Jurkat, Clone E6-1 (cell line): ENCODE data around the gene MKNK2.
"Not testable (repeated sequence)": the region's sequence is repeated elsewhere in the genome, so short reads cannot be mapped to it uniquely, and the experiment has no call there.

ENCODE experiments used
- DNase-seq: peaks from one replicate; pipeline ENCODE4 v3.0.0-alpha.2; 2011; ENCODE audit warnings: low read depth, low spot score
- H3K4me3 ChIP-seq: 2 replicates; pipeline ENCODE4 v1.5.1; 2011; ENCODE audit warnings: mild to moderate bottlenecking, low read length, control low read depth, moderate library complexity

Gene MKNK2

DNA sequence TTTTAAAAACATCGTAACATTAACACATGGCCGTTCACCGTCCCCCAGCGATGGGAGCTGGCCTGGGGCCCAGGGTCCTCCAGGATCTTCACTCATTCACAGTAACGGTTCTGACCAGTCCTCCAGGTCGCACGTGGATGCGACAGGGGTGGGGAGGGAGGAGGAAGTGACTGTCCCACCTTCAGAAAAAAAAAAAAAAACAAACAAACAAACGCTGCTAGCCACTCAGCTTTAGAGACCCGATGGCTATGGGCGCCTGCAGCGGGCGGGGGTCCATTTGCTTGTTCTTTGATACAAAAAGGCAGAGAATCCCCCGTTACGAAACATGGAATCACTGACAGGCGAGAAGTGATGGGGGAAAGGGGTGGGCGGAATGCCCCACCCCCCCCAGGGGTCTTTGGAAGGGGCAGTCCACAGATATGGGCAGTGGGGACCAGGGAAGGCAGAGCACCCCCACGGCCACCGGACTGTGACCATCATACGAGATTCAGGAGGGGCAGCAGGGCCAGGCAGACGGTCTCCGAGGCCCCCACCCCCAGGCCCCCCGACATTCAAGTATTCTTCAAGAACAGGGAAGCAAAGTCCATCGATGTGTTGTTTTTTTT is 13.3 kb downstream of the MKNK2 start:
- no peak for DNase-seq
- H3K4me3 ChIP-seq, result no peak overlapping the region

DNA sequence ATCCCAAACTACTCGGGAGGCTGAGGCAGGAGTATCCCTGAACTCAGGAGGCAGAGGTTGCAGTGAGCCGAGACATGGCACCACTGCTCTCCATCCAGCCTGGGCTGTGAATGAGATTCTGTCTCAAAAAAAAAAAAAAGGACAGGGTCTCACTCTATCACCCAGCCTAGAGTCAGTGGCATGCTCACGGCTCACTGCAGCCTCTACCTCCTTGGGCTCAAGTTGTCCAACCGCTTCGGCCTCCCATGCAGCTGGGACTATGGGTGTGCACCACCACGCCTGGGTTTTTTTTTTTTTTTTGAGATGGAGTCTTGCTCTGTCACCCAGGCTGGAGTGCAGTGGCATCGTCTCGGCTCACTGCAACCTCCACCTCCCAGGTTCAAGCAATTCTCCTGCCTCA is 14.6 kb downstream of the MKNK2 start:
- DNase-seq, result no peak

DNA sequence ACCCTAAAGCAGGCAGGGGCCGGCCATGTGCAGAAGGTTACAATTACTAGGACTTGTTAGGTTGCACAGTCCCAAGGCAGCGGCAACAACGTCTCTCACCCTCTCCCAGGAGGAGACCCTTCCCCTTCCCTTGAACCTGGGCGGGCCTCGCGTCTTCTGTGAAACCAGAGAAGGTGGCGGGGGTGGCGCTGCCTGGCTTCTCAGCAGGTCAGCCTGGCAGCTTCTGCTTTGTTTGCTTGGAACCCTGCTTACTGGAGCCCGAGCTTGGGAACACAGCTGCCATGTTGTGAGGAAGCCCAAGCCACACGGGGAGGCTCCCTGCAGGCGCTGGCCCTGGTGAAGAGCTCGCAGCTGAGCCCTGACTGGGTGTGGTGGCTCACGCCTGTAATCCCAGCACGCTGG is 15.5 kb downstream of the MKNK2 start:
- H3K4me3 ChIP-seq, result no peak overlapping the region
- no peak for DNase-seq

More for the DNA sequence above, 14.6 kb downstream of the MKNK2 start:
- H3K4me3 ChIP-seq, result no peak overlapping the region

DNA sequence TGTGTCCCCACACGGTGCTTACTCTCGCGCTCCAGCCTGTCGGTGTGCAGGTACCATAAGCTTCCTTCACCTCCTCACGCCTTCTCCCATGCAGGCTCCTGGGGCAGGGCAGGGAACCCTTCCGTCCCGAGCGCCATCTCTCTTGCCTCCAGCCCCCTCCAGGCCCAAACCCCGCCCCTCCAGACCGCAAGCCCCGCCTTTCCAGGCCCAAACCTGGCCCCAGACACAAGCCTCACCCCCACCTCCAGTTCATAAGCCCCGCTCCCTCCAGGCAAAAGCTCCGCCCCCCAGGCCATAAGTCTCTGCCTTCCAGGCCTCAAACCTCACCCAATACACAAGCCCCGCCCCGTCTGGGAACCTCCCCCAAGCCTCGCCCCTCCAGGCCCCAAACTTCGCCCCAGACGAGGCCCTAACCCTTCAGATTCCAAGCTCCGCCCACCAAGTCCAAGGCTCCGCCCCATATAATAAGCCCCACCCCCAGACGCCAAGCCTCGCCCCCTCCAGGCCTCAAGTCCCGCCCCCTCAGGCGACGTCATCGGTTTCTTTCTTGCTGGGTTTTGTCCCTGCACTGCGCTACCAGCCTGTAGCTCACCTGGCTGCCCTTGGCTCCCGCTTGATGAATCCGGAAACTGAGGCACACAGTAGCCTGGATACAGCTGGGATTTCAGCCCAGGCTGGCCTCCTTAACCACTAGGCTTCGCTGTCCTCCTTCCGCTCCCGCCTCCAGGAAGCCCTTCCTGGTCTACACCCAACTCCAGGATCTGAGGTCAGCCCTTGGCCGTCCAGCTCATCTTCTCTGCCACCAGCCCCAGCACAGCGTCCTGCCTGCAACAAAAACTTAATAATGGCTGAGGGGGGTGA is 16.1 kb downstream of the MKNK2 start:
- H3K4me3 ChIP-seq, result no peak overlapping the region
- peak; percentile 47 for DNase-seq

DNA sequence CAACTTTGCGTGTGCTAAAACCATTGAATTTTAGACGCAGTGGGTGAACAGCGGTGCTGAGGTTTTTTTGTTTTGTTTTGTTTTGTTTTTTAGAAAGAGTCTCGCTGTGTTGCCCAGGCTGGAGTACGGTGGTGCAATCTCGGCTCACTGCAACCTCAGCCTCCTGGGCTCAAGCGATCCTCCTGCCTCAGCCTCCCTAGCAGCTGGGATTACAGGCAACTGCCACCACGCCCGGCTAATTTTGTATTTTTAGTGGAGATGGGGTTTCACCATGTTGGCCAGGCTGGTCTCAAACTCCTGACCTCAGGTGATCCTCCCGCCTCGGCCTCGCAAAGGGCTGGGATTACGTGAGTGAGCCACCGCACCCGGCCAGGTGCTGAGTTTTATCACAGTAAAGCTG is 16.8 kb downstream of the MKNK2 start:
- H3K4me3 ChIP-seq, DNase-seq: not testable (repeated sequence)

DNA sequence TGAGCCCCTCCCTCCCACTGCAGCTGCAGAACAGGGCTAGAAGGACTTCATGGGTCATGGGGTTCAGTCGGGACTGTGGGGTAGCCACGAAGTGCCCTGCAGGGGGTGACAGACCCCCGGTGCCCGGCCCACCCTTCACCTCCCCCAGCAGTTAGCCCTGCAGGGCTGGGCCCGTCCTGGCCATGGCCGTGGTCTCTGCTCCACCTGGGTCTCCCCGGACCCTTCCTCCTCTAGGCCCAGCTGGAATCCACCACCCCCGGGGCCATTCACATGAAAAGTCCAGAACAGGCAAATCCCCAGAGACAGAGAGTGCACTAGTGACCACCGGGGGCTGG is 17.3 kb downstream of the MKNK2 start:
- no peak overlapping the region for H3K4me3 ChIP-seq

DNA sequence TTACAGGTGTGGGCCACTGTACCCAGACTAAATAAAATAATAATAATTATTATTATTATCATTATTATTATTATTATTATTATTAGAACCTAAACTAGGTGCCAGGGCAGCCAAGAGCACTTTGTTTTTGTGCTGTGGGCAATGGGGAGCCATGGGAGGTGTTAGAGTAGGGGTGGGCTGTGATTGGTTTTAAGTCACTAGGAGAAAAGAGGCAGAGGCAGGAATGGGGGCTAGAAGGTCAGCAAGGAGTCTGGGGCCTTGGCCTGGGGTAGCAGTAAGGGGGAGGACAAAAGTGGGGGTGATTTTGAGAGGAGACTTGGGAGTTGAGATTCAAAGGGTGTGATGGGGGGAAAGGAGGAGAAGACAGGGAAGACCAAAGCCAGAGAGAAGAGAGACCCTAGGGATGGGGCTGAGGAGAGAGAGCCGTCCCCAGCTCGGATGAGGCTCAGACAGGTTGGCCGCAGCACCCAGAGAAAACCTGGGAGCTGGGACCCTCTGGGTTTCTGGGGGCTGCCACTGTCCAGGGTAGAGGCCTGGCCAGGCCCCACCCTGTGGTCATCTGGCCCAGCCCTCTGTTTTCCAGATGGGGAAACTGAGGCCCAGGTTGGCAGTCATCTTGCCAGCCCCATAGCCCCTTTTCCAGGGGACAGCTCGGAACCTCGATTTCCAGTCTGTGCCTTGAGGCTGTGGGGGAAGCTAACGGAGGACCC is 17.8 kb downstream of the MKNK2 start:
- H3K4me3 ChIP-seq, result no peak overlapping the region
- DNase-seq, result no peak

More for the DNA sequence above, 17.3 kb downstream of the MKNK2 start:
- DNase-seq, result no peak

DNA sequence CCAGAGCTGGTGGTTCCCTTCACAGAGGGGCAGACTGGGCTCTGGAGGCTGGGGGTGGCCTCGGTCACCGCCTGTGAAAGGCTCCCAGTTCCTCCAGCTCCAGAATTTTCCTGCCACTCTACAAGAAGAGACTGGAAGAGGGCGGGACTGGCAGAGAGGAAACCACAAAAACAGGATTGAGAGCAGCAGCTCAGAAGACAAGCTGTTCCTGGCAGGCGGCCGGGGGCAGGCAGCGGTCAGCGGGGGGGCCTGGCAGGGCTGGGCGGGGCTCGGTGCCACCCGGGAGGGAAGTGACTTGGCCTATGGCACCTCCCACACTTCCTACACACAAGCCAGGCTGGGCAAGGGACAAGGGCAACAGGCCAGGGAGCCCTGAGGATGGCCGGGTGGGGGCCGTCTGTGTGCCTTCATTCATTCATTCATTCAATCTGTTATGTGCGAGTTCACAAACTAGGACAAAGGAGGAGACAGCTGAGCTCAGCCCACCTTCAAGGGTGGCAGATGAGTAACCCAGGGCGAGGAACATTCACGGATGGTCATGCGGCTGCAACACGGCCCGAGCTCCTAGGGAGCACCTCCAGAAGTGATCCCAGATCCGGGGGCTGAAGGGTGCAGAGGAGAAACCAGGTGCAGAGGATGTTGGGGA is 18.6 kb downstream of the MKNK2 start:
- no peak overlapping the region for H3K4me3 ChIP-seq
- no peak for DNase-seq

DNA sequence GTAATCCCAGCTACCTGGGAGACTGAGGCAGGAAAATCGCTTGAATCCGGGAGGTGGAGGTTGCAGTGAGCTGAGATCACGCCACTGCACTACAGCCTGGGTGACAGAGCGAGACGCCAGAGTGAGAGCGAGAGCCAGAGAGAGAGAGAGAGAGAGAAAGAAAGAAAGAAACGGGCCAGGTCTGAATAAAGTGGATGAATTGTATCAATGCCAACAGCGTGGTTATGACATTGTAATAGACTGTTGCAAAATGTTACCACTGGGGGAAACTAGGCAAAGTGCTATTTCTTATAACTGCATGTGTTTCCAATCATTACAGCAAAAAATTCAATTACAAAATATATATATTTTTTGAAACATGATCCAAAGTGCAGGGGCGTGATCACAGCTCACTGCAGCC is 23.7 kb downstream of the MKNK2 start:
- H3K4me3 ChIP-seq, result no peak overlapping the region
- DNase-seq, result no peak

DNA sequence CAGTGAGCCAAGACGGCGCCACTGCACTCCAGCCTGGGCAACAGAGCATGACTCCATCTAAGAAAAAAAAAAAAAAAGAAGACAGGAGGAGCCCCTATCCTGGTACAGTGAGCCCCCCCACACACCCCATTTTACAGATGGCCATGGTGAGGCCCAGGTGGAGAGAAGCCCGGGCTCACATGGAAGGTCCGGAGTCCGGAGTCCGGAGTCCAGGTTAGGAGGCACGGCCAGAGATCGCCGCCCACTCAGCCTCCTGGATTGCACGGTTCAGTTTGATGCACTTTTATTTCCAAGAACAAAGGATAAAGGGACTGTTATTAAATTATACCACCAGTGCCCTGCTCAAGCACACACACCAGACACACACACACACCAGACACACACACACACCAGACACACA is 24.3 kb downstream of the MKNK2 start:
- no peak overlapping the region for H3K4me3 ChIP-seq
- DNase-seq, result no peak

DNA sequence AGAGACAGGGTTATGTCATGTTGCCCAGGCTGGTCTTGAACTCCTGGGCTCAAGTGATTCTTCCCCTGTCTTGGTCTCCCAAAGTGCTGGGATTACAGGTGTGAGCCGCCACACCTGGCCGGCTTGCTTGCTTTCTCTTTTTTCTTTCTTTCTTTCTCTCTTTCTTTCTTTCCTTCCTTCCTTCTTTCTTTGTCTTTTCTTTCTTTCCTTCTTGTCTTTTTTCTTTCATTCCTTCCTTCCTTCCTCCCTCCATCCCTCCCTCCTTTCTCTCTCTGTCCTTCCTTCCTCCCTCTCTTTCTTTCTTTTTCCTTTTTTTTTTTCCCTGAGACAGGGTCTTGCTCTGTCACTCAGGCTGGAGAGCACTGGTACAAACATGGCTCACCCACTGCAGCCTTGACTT is 28.8 kb downstream of the MKNK2 start:
- no peak for DNase-seq
- H3K4me3 ChIP-seq, result no peak overlapping the region

DNA sequence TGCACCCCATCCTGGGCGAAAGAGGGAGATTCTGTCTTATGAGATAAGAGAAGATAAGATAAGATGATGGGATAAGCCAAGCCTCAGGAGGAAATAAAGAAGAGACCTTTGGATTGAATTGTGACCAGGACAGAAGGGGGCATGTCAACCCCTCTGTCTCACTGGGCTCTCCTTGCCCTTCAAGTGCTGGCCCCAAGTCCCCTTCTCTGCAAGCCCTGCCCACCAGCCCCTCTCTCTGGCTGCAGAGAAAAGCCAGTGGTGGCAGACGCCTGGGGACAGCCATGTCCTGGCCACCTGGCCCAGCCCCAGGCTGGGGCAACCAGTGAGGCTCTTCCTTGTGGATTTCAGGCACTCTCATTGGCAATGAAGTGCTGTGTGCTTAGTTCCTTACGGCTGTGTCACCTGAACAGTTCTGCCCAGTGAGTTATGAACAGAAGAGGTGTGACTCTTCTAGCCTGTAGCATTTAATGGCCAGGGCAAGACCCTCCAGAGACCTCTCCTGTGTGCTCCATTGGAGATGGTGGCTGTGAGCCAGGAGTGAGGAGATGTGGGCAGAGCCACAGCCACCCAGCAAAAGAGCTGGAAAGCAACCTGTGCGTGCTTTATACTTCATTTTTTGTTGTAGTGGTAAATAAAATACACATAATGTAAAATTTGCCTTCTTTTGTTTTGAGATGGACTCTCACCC is 29.4 kb downstream of the MKNK2 start:
- H3K4me3 ChIP-seq, result no peak overlapping the region
- no peak for DNase-seq

DNA sequence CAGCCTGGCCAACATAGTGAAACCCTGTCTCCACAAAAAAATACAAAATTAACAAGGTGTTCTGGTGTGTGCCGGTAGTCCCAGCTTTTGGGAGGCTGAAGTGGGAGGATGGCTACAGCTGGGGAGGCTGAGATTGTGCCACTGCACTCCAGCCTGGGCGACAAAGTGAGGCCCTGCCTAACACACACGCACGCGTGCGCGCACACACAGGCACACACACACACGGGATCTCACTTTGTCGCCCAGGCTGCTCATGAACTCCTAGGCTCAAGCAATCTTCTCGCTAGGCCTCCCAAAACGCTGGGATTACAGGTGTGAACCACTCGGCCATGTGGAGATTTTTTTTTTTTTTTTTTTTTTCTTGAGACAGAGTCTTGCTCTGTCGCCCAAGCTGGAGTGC is 32.3 kb downstream of the MKNK2 start:
- no peak for DNase-seq
- no peak overlapping the region for H3K4me3 ChIP-seq

DNA sequence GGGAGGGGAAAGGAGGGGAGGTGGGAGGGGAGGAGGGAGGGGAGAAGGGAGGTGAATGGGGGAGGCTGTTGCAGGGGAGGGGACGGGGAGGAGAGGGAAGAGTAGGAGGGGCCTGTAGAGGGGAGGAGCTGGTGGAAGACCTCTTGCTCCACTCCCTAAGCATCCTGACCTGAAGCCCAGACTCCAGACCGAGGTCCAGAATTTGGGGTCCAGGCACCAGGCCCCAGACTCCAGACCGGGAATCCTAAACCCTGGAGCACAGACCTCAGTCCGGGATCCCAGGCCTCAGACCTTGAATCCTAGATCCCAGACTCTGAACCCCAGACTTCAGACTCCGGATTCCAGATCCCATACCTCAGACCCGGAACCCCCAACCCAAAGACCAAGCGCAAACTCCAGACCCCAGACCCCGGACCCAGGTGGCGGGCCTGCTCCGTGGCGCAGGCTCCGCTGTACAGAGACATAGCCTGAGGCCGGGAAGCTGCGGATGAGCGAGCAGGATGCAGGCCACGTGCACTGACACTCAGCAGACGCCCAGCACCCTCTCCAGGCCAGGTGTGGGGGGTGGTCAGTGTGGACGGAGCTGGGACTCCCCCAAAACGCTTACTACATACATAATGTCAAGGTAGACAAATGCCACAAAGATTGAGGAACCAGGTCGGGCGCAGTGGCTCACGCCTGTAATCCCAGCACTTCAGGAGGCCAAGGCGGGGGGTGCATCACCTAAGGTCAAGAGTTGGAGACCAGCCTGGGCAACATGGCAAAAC is 34.8 kb downstream of the MKNK2 start:
- peak; percentile 74 for DNase-seq
- H3K4me3 ChIP-seq, result peak overlapping the region; percentile 35

DNA sequence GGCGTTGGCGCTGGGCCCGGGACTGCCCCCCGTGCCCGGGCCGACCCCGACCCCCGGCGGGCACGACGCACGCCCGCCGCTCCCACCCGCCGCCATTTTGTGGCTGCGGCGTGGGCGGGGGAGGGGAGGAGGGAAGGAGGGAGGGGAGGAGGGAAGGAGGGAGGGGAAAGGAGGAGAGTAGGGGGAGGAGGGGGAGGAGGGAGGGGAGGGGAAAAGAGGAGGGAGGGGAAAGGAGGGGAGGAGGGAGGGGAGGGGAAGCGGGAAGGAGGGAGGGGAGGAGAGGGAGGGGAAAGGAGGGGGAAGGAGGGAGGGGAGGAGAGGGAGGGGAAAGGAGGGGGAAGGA is 35.5 kb downstream of the MKNK2 start, which contains the start of gene BTBD2:
Gene BTBD2, minus strand, starts transcription at position 107 of the 343 bp plus-strand sequence. Its CDS starts 11 bp downstream, at position 96.
- peak; percentile 81 for DNase-seq
- H3K4me3 ChIP-seq, result peak within 1 kb of the TSS; percentile 75

DNA sequence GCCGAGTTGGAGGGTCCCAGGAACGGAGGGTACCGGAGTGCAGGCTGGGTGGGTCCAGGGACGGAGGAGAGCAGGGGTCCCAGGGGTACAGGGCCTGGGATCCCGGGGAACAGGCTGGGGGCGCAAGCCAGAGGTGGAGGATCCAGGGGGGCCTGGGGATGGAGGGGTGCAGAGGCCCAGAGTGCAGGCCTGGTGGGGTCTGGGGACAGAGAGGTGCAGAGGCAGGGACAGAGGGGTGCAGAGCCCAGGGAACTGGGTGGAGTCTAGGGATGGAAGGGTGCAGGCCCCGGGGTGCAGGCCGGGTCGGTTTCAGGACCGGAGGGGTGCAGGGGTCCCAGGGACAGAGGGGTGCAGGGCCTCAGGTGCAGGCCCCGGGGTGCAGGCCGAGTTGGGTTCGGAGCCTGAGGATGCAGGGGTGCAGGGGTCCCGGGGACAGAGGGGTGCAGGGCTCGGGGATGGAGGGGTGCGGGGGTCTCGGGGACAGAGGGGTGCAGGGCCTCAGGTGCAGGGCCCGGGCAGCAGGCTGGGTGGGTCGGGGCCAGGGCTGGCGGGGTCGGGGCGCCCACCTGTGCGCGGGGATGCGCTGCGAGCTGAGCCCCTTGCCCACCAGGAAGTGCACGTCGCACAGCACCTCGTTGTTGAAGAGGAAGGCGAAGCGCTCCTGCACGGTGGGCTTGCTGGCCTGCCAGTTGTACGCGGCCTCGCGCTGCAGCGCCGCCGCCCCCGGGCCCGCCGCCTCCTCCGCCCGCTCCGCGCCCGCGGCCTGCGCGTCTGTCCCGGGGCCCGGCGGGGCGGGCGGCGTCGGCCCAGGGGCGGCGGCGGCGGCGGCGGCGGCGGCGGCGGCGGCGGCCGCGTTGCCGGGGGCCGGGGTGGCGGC is 36.1 kb downstream of the MKNK2 start:
- H3K4me3 ChIP-seq, result peak overlapping the region; percentile 75
- no peak for DNase-seq

DNA sequence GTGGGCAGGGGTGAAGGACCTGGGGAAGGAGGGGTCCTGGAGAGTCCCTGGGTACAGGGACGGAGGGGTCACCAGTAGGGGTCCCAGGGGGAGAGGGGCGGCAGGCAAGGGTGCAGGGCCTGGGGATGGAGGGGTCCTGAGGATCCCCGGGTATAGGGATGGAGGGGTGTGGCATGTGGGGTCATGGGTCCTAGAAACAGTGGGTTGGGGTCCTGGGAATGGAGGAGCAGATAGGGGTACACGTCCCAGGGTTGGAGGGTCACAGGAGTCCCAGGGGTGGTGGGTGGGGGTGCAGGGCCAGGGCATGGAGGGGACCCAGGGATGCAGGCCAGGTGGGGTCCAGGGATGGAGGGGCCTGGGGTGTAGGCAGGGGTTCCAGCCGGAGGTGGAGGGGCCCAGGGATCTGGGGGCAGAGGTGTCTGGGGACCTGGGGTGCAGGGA is 36.9 kb downstream of the MKNK2 start:
- H3K4me3 ChIP-seq, result peak overlapping the region; percentile 75
- no peak for DNase-seq

DNA sequence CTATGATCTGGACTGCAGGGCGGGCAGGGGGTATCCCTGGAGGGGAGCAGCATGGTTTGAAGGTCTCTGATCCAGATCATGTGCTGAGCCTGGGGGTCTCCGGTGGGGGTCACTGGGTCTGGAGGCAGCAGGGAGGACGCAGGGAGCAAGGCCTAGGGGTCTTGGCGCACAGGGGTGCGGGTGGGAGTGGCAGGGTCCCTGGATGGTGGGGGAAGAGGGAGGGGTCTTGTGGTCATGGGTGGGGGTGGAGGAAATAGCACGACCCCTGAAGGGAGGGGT is 37.4 kb downstream of the MKNK2 start:
- H3K4me3 ChIP-seq, result no peak overlapping the region
- no peak for DNase-seq
